Measurements from ENCODE around the gene TM4SF1.

The TM4SF1 gene

GRCh38 chr3:149374391-149374790 is 3.1 kb downstream of the TM4SF1 start:
- no peak for DNase-seq

- DNase-seq: no peak
Measured at GRCh38 chr3:149373235-149374125, 4.0 kb downstream of the TM4SF1 start.

- DNase-seq: no peak
Measured at GRCh38 chr3:149371723-149372114, 5.7 kb downstream of the TM4SF1 start.

GRCh38 chr3:149371001-149371722 is 6.3 kb downstream of the TM4SF1 start:
- DNase-seq: no peak

GRCh38 chr3:149369991-149370866 is 7.2 kb downstream of the TM4SF1 start:
- no peak for DNase-seq

GRCh38 chr3:149368674-149369497 is 8.6 kb downstream of the TM4SF1 start:
- no peak for DNase-seq

GRCh38 chr3:149368201-149368673 is 9.2 kb downstream of the TM4SF1 start:
- no peak for DNase-seq

- DNase-seq: no peak
Measured at GRCh38 chr3:149366941-149367840, 10.3 kb downstream of the TM4SF1 start.

GRCh38 chr3:149366031-149366430 is 11.4 kb downstream of the TM4SF1 start:
- DNase-seq: no peak

GRCh38 chr3:149364624-149365023 is 12.8 kb downstream of the TM4SF1 start:
- DNase-seq: no peak

GRCh38 chr3:149363053-149363452 is 14.4 kb downstream of the TM4SF1 start:
- DNase-seq: no peak

GRCh38 chr3:149362366-149362765 is 15.1 kb downstream of the TM4SF1 start:
- DNase-seq: no peak

- DNase-seq: no peak
Measured at GRCh38 chr3:149356630-149357029, 20.8 kb downstream of the TM4SF1 start.

- no peak for DNase-seq
Measured at GRCh38 chr3:149356044-149356592, 21.3 kb downstream of the TM4SF1 start.

- DNase-seq: no peak
Measured at GRCh38 chr3:149353581-149354184, 23.8 kb downstream of the TM4SF1 start.

GRCh38 chr3:149352556-149352955 is 24.9 kb downstream of the TM4SF1 start:
- no peak for DNase-seq

- peak; percentile 19 for DNase-seq
Measured at GRCh38 chr3:149343951-149344350, 33.5 kb downstream of the TM4SF1 start.

GRCh38 chr3:149342413-149343380 is 34.8 kb downstream of the TM4SF1 start:
- DNase-seq: no peak

Data from retina (tissue), 1 donor.